ENCODE data around the gene FAM169A. TPM values are rescaled to one million over a fixed set of nuclear protein-coding genes. Genes with fewer than 3 reads are reported as not detected.

Gene FAM169A, protein sequence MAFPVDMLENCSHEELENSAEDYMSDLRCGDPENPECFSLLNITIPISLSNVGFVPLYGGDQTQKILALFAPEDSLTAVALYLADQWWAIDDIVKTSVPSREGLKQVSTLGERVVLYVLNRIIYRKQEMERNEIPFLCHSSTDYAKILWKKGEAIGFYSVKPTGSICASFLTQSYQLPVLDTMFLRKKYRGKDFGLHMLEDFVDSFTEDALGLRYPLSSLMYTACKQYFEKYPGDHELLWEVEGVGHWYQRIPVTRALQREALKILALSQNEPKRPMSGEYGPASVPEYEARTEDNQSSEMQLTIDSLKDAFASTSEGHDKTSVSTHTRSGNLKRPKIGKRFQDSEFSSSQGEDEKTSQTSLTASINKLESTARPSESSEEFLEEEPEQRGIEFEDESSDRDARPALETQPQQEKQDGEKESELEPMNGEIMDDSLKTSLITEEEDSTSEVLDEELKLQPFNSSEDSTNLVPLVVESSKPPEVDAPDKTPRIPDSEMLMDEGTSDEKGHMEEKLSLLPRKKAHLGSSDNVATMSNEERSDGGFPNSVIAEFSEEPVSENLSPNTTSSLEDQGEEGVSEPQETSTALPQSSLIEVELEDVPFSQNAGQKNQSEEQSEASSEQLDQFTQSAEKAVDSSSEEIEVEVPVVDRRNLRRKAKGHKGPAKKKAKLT
- total RNA-seq (2014; rRNA removed; shearing (Covaris generic)) (78.7 and 97.7 TPM in 2 replicates), polyA plus RNA-seq (2016; fragmentation: Nextera tagmentation; extraction: Ambion mirVana) (12.2 and 16.9 TPM in 2 replicates)
- long read RNA-seq, full-length matches to known transcripts: 2 of 14 reads
- long read RNA-seq, partial matches to known transcripts: 0 of 14 reads
- long read RNA-seq, other reads (novel, unspliced or antisense): 12 of 14 reads

DNA sequence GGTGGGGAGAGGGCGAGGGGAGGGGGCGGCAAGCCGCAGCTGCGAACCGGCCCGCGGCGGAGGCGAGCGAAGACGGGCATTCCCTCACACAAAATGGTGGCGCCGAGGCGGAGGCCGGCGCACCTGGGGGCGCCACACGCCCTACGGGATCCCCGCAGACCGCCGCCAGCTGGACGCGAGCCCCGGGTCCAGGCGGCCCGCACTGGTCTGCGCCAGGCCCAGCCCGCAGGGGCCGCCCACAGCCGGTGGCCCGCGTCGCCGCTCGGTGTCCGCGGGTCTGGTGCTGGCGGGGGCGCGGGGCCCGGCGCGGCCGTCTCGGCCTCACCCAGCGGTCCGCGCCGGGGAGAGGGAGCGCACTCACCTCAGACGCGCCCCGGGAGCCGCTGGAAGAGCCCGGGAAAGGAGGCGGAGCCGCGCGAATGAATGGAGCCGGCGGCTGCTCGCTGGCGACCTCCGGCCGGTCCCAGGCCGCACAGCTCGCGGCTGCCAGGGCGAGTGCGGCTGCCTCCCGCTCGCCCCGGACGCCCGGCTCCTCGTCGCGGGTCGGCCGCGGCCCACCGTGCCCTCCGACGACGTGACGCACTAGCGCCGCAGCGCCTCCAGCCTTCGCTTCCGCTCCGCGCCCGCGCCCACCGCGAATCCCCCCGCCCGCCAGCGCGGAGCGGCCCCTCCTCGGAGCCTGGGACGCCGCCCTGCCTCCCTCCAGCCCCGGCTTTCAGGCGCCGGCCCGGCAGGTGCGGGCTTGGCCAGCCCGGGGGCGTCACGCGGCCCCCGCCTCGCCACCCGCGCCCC, at the start of gene FAM169A:
TSS of gene FAM169A (minus strand) at position 584 of the 792 bp plus-strand sequence. CDS start 24,711 bp downstream, outside the sequence.
- Histone ChIP-seq H2AFZ (no peak within 1 kb of the TSS), H3K4me3 (peak within 1 kb of the TSS; percentile 87), H3K4me2 (peak within 1 kb of the TSS; percentile 80), H3K27me3 (ENCODE audit: insufficient read depth) (no peaks in the 10 kb centered on the region), H3K9me2 (ENCODE audit: insufficient read depth) (0 out of 2 replicates have a peak, but pooled peaks cover 3% of the 10 kb centered on the region), H3F3A (replicated peaks; ENCODE audit: low read depth) (no peaks in the 10 kb centered on the region), H3K4me1 (ENCODE audit: insufficient read depth) (peaks cover 58% of the 10 kb centered on the region), H3K36me3 (ENCODE audit: insufficient read depth) (no peaks in the 10 kb centered on the region), H3K79me2 (replicated peaks; ENCODE audit: insufficient read depth) (peaks cover 47% of the 10 kb centered on the region), H3K27ac (ENCODE audit: low read depth) (peak within 1 kb of the TSS; percentile 97), H4K20me1 (replicated peaks; ENCODE audit: insufficient read depth) (peaks cover 15% of the 10 kb centered on the region)
- H3K36me3 Mint-ChIP-seq (ENCODE audit: low read depth): peaks cover 26% of the 10 kb centered on the region
- H3K4me1 Mint-ChIP-seq: peaks cover 64% of the 10 kb centered on the region
- DNase-seq (ENCODE audit: low spot score): peak; percentile 77
- H3K27ac Mint-ChIP-seq: peak within 1 kb of the TSS; percentile 99
- H3K27me3 Mint-ChIP-seq (ENCODE audit: insufficient read depth, low read depth, poor library complexity): peaks cover 7% of the 10 kb centered on the region
- ATAC-seq: peak; percentile 60
- peak; percentile 47; the same call in 1 of the 2 replicates for TF ChIP-seq POLR2AphosphoS5 (IDR thresholded peaks at IDR 0.05; ENCODE audit: low read depth)
- no peak for TF ChIP-seq ZNF331 (CRISPR knock-in tag; IDR thresholded peaks at IDR 0.05; ENCODE audit: low read depth)
- no peaks in the 10 kb centered on the region for H3K9me3 Mint-ChIP-seq
- peak within 1 kb of the TSS; percentile 98 for H3K4me3 Mint-ChIP-seq

DNA sequence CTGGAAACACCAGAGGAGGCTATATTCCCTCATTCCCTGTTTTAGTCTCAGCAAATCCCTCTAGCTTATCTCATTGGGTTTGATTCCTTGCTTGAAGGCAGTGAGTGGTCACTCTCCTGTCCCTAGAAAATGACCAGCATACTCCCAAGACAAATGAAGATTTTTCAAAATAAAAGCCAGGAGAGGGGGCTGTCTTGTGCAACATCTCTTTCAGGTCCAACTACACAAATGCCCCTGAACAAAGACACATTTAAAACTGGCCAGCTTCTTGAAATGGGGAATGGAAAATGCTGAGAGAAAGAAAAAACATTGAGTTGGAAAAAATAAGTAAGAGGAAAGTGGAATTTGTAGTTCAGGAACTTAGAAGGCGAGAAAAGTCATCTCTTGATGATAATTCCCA, 49.3 kb upstream of the FAM169A start:
- Histone ChIP-seq H3K27me3 (ENCODE audit: insufficient read depth) (no peaks in the 10 kb centered on the region), H4K20me1 (replicated peaks; ENCODE audit: insufficient read depth) (no peaks in the 10 kb centered on the region), H3K4me3 (no peak overlapping the region), H2AFZ (peak overlapping the region; percentile 80), H3K27ac (ENCODE audit: low read depth) (no peak overlapping the region), H3K79me2 (replicated peaks; ENCODE audit: insufficient read depth) (no peaks in the 10 kb centered on the region), H3F3A (replicated peaks; ENCODE audit: low read depth) (no peaks in the 10 kb centered on the region), H3K4me1 (ENCODE audit: insufficient read depth) (no peaks in the 10 kb centered on the region), H3K9me2 (ENCODE audit: insufficient read depth) (no peaks in the 10 kb centered on the region), H3K36me3 (ENCODE audit: insufficient read depth) (no peaks in the 10 kb centered on the region), H3K4me2 (no peak overlapping the region)
- H3K36me3 Mint-ChIP-seq (ENCODE audit: low read depth): peaks cover under 1% of the 10 kb centered on the region; the same call in 2 of the 3 replicates
- H3K4me3 Mint-ChIP-seq: no peak overlapping the region
- DNase-seq (ENCODE audit: low spot score): no peak
- ATAC-seq: no peak
- no peaks in the 10 kb centered on the region; the same call in none of the 3 replicates for H3K9me3 Mint-ChIP-seq
- peaks cover 3% of the 10 kb centered on the region for H3K27me3 Mint-ChIP-seq (ENCODE audit: insufficient read depth, low read depth, poor library complexity)
- no peak overlapping the region for H3K27ac Mint-ChIP-seq
- no peaks in the 10 kb centered on the region for H3K4me1 Mint-ChIP-seq
- TF ChIP-seq STAT1 (IDR thresholded peaks at IDR 0.05; ENCODE audit: unreplicated experiment) (no peak), ZNF331 (CRISPR knock-in tag; IDR thresholded peaks at IDR 0.05; ENCODE audit: low read depth) (no peak), EZH2 (IDR thresholded peaks at IDR 0.05; ENCODE audit: low read depth, unreplicated experiment) (no peak), JUNB (IDR thresholded peaks at IDR 0.05; ENCODE audit: unreplicated experiment) (no peak)
- TF ChIP-seq, protein P1, sequence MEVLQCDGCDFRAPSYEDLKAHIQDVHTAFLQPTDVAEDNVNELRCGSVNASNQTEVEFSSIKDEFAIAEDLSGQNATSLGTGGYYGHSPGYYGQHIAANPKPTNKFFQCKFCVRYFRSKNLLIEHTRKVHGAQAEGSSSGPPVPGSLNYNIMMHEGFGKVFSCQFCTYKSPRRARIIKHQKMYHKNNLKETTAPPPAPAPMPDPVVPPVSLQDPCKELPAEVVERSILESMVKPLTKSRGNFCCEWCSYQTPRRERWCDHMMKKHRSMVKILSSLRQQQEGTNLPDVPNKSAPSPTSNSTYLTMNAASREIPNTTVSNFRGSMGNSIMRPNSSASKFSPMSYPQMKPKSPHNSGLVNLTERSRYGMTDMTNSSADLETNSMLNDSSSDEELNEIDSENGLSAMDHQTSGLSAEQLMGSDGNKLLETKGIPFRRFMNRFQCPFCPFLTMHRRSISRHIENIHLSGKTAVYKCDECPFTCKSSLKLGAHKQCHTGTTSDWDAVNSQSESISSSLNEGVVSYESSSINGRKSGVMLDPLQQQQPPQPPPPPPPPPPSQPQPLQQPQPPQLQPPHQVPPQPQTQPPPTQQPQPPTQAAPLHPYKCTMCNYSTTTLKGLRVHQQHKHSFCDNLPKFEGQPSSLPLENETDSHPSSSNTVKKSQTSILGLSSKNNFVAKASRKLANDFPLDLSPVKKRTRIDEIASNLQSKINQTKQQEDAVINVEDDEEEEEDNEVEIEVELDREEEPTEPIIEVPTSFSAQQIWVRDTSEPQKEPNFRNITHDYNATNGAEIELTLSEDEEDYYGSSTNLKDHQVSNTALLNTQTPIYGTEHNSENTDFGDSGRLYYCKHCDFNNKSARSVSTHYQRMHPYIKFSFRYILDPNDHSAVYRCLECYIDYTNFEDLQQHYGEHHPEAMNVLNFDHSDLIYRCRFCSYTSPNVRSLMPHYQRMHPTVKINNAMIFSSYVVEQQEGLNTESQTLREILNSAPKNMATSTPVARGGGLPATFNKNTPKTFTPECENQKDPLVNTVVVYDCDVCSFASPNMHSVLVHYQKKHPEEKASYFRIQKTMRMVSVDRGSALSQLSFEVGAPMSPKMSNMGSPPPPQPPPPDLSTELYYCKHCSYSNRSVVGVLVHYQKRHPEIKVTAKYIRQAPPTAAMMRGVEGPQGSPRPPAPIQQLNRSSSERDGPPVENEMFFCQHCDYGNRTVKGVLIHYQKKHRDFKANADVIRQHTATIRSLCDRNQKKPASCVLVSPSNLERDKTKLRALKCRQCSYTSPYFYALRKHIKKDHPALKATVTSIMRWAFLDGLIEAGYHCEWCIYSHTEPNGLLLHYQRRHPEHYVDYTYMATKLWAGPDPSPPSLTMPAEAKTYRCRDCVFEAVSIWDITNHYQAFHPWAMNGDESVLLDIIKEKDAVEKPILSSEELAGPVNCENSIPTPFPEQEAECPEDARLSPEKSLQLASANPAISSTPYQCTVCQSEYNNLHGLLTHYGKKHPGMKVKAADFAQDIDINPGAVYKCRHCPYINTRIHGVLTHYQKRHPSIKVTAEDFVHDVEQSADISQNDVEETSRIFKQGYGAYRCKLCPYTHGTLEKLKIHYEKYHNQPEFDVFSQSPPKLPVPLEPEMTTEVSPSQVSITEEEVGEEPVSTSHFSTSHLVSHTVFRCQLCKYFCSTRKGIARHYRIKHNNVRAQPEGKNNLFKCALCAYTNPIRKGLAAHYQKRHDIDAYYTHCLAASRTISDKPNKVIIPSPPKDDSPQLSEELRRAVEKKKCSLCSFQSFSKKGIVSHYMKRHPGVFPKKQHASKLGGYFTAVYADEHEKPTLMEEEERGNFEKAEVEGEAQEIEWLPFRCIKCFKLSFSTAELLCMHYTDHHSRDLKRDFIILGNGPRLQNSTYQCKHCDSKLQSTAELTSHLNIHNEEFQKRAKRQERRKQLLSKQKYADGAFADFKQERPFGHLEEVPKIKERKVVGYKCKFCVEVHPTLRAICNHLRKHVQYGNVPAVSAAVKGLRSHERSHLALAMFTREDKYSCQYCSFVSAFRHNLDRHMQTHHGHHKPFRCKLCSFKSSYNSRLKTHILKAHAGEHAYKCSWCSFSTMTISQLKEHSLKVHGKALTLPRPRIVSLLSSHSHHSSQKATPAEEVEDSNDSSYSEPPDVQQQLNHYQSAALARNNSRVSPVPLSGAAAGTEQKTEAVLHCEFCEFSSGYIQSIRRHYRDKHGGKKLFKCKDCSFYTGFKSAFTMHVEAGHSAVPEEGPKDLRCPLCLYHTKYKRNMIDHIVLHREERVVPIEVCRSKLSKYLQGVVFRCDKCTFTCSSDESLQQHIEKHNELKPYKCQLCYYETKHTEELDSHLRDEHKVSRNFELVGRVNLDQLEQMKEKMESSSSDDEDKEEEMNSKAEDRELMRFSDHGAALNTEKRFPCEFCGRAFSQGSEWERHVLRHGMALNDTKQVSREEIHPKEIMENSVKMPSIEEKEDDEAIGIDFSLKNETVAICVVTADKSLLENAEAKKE (CRISPR knock-in tag; IDR thresholded peaks at IDR 0.05): no peak
- TF ChIP-seq, protein P2, sequence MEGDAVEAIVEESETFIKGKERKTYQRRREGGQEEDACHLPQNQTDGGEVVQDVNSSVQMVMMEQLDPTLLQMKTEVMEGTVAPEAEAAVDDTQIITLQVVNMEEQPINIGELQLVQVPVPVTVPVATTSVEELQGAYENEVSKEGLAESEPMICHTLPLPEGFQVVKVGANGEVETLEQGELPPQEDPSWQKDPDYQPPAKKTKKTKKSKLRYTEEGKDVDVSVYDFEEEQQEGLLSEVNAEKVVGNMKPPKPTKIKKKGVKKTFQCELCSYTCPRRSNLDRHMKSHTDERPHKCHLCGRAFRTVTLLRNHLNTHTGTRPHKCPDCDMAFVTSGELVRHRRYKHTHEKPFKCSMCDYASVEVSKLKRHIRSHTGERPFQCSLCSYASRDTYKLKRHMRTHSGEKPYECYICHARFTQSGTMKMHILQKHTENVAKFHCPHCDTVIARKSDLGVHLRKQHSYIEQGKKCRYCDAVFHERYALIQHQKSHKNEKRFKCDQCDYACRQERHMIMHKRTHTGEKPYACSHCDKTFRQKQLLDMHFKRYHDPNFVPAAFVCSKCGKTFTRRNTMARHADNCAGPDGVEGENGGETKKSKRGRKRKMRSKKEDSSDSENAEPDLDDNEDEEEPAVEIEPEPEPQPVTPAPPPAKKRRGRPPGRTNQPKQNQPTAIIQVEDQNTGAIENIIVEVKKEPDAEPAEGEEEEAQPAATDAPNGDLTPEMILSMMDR (conservative IDR thresholded peaks at IDR 0.05; ENCODE audit: low read depth in 2 of 2): no peak

All from GM23338 (cell line).